Osteoblast (primary cell): Measurements from ENCODE around the gene ATP6V1A. TPM values are rescaled to one million over a fixed set of nuclear protein-coding genes. Genes with fewer than 3 reads are reported as not detected.

Source experiments
- DNase-seq: peaks from one replicate; pipeline ENCODE4 v3.0.0; 2011; ENCODE audit warnings: low spot score, mixed read lengths; ENCODE audit not compliant: insufficient read length; ENCODE audit errors: missing footprints
- H2AFZ ChIP-seq: 2 replicates; pipeline ENCODE4 v1.6.0; 2011; ENCODE audit warnings: mild to moderate bottlenecking, low read length
- H3K27ac ChIP-seq: 2 replicates; pipeline ENCODE4 v1.5.1; 2011; ENCODE audit warnings: mild to moderate bottlenecking, low read depth, low read length, moderate library complexity
- H3K27me3 ChIP-seq: 2 replicates; pipeline ENCODE4 v1.6.0; 2012; ENCODE audit warnings: mild to moderate bottlenecking, control low read depth, inconsistent platforms, low read length, moderate library complexity; ENCODE audit not compliant: insufficient read depth
- H3K36me3 ChIP-seq: 2 replicates; pipeline ENCODE4 v1.5.1; 2011; ENCODE audit warnings: mild to moderate bottlenecking, low read length, control low read depth, moderate library complexity; ENCODE audit not compliant: insufficient read depth
- H3K4me1 ChIP-seq: 2 replicates; pipeline ENCODE4 v1.5.1; 2011; ENCODE audit warnings: mild to moderate bottlenecking, low read length, control low read depth, moderate library complexity; ENCODE audit not compliant: insufficient read depth
- H3K4me2 ChIP-seq: 2 replicates; pipeline ENCODE4 v1.6.0; 2011; ENCODE audit warnings: mild to moderate bottlenecking, low read length; ENCODE audit not compliant: insufficient read depth
- H3K4me3 ChIP-seq: fragments of 200-600 bp; sonication (generic); 3 replicates; pipeline ENCODE4 v1.5.1; 2012; ENCODE audit warnings: mild to moderate bottlenecking, low read length, inconsistent platforms; ENCODE audit not compliant: insufficient read depth
- H3K79me2 ChIP-seq: 2 replicates; pipeline ENCODE4 v1.6.0; 2012; ENCODE audit warnings: mild to moderate bottlenecking, low read length, control low read depth, inconsistent platforms; ENCODE audit not compliant: insufficient read depth
- H3K9me3 ChIP-seq: 2 replicates; pipeline ENCODE4 v1.5.1; 2011; ENCODE audit warnings: low read depth, low read length, control low read depth
- H4K20me1 ChIP-seq: 2 replicates; pipeline ENCODE4 v1.6.0; 2012; ENCODE audit warnings: mild to moderate bottlenecking, low read length, control low read depth; ENCODE audit not compliant: insufficient read depth
- CTCF ChIP-seq: IDR thresholded peaks from 2 replicates; pipeline ENCODE4 v1.5.1; 2011; ENCODE audit warnings: mild to moderate bottlenecking, low read depth, low read length, moderate library complexity; ENCODE audit errors: extremely low read depth
- total RNA-seq: library from RNA; depleted of rRNA; stranded (reverse); fragments of >200 nt; gene quantifications from 2 replicates; pipeline ENCODE4 v1.2.3, GENCODE V29; 2012

Gene ATP6V1A
- total RNA-seq, 1 donor, result 166 TPM

DNA sequence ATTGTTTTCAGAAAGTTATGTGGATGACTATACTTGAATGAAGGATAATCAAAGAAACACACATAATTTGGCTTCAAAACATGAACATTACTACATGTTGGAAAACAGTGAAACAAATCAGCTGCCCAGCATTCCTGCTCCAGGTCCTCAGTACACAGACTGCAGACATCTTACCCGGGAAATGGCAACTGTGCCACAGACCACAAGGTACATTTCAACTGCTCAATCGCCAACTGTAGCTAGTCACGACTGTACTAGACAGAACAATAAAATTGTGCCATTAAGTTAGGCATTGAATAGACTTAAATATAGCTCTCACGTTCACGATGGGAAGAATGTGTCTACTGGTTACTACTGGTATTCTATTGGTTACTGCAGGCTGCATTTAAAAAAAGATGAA lies 5.7 kb upstream of the ATP6V1A start:
- DNase-seq, result no peak
- Histone ChIP-seq H3K4me2 (no peak overlapping the region), H3K27ac (no peak overlapping the region), H3K4me3 (no peak overlapping the region), H4K20me1 (peaks cover 62% of the 10 kb centered on the region), H2AFZ (no peak overlapping the region), H3K36me3 (no peaks in the 10 kb centered on the region), H3K4me1 (peaks cover 51% of the 10 kb centered on the region), H3K27me3 (no peaks in the 10 kb centered on the region), H3K9me3 (no peaks in the 10 kb centered on the region), H3K79me2 (peaks cover 99% of the 10 kb centered on the region)
- no peak for TF ChIP-seq CTCF

DNA sequence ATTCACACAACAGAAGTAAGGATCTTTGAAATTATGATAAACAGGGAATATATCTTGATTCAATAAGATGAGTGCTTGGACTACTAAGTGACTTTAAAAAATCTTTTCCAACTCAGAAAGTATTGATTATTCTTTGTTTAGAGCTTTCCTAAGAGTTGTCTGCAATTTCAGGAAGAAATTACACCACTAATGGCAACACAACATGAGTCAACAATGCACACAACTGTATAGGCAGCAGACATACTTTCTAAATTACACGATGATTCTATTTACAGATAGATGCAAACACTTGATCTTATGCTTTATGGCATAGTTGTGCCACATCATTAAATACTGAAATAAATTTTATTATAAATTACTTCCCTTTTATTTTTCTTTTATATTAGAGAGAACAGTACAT lies 5.2 kb upstream of the ATP6V1A start:
- no peak overlapping the region for H3K4me3 ChIP-seq
- peaks cover 50% of the 10 kb centered on the region for H3K4me1 ChIP-seq
- TF ChIP-seq CTCF, result no peak

DNA sequence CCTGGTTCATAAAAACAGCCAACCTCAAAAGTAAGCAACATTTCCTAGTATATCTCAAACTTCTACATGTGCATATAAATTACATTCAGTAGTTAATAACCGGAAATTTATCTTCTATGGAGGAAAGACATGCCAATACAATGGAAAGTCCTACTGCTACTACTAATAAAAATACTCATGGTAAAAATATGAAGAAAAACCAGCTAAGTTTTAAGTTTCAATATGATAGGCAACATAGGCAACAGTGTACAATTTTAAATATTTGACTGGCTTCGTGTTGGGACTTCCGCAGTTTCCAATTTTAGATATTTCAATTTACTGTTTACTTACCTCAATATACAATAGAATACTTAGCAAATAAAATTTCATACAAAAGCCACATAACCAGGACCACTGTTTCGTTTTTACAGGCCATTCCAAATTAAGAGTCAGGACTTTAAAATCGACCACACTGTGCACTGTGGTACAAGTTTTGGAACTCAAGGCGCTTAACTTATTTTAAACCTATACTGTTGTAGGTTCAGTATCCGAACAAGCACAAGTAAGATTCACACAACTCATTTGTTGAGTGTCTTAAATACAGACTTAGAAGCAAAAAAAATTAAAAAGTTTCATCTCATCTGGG lies 3.7 kb upstream of the ATP6V1A start:
- TF ChIP-seq CTCF, result no peak
- H3K27me3 ChIP-seq, result no peaks in the 10 kb centered on the region
- DNase-seq, result peak; percentile 68
- peaks cover 43% of the 10 kb centered on the region for H3K4me1 ChIP-seq
- peak overlapping the region; percentile 89 for H3K4me2 ChIP-seq
- no peak overlapping the region for H3K27ac ChIP-seq
- H3K79me2 ChIP-seq, result peaks cover 91% of the 10 kb centered on the region
- no peak overlapping the region for H2AFZ ChIP-seq
- peak overlapping the region; percentile 93 for H3K4me3 ChIP-seq
- peaks cover 43% of the 10 kb centered on the region for H4K20me1 ChIP-seq
- H3K9me3 ChIP-seq, result no peaks in the 10 kb centered on the region
- H3K36me3 ChIP-seq, result no peaks in the 10 kb centered on the region

More for the DNA sequence above, 5.2 kb upstream of the ATP6V1A start:
- H3K79me2 ChIP-seq, result peaks cover 94% of the 10 kb centered on the region
- no peaks in the 10 kb centered on the region for H3K27me3 ChIP-seq
- H4K20me1 ChIP-seq, result peaks cover 56% of the 10 kb centered on the region
- no peaks in the 10 kb centered on the region for H3K9me3 ChIP-seq
- no peak overlapping the region for H3K4me2 ChIP-seq
- no peak overlapping the region for H3K27ac ChIP-seq
- no peak overlapping the region for H2AFZ ChIP-seq
- H3K36me3 ChIP-seq, result no peaks in the 10 kb centered on the region
- DNase-seq, result no peak

DNA sequence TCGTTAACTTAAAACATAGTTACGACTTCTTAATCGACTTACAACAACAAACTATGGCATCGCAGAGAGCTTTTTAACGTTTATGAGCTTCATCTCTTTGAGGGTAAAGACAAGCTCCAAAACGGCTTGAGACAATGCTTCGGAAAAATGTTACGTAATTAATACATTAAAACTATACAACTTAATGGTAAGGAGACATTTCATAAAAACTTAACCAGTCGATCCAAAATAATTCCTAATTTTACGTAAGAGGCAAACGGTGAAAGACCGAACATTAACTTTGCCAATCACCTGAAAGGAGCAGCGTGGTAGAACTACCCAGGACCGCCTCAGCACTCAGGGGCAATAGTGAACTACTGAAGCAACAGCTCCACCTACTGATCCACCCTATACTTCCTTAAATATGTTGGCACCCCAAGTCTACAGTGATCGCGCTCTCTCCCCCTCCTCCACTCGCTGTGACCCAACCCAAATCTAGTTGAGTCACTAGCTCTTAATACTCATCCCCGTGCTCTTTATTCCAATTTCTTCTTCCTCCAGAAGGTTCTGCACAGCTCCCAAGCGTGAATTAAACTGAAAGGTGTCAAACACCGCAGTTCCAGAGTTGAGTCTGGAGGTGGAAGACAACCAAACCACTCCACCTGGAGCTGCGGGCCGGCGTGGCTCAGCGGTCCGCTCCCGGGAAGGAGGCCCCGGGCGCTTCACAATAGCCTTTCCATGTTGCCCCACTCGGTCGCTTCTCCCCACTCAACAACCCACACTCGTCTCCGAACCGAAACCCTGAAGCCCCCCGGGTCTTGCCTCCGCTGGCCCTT lies 1.7 kb upstream of the ATP6V1A start:
- peak; percentile 71 for TF ChIP-seq CTCF
- peak overlapping the region; percentile 93 for H3K4me3 ChIP-seq

More for the DNA sequence above, 1.7 kb upstream of the ATP6V1A start:
- peaks cover 47% of the 10 kb centered on the region for H3K4me1 ChIP-seq
- H3K27me3 ChIP-seq, result no peaks in the 10 kb centered on the region
- peaks cover 91% of the 10 kb centered on the region for H3K79me2 ChIP-seq
- H4K20me1 ChIP-seq, result peaks cover 33% of the 10 kb centered on the region
- H3K9me3 ChIP-seq, result no peaks in the 10 kb centered on the region
- peak overlapping the region; percentile 100 for H3K27ac ChIP-seq
- peak overlapping the region; percentile 89 for H3K4me2 ChIP-seq
- H3K36me3 ChIP-seq, result no peaks in the 10 kb centered on the region
- peak overlapping the region; percentile 13 for H2AFZ ChIP-seq
- DNase-seq, result peak; percentile 94
